Osteocyte (in vitro differentiated cells): ENCODE data around the gene FKBP6. TPM values are rescaled to one million over a fixed set of nuclear protein-coding genes. Genes with fewer than 3 reads are reported as not detected.
"Not testable (repeated sequence)": the region's sequence is repeated elsewhere in the genome, so short reads cannot be mapped to it uniquely, and the experiment has no call there.

Experiments
- DNase-seq: peaks from one replicate; pipeline ENCODE4 v3.0.0; 2021; ENCODE audit warnings: mixed read lengths; ENCODE audit not compliant: unreplicated experiment; ENCODE audit errors: extremely low spot score
- H3K27ac Mint-ChIP-seq: one replicate; pipeline ENCODE4 v1.8.0; 2021; ENCODE audit warnings: mild to moderate bottlenecking, mixed read lengths; ENCODE audit not compliant: unreplicated experiment
- H3K27me3 Mint-ChIP-seq: one replicate; pipeline ENCODE4 v1.8.0; 2021; ENCODE audit warnings: mixed read lengths; ENCODE audit not compliant: unreplicated experiment
- H3K36me3 Mint-ChIP-seq: one replicate; pipeline ENCODE4 v1.8.0; 2021; ENCODE audit warnings: mixed read lengths; ENCODE audit not compliant: unreplicated experiment
- H3K4me1 Mint-ChIP-seq: one replicate; pipeline ENCODE4 v1.8.0; 2021; ENCODE audit warnings: mixed read lengths; ENCODE audit not compliant: unreplicated experiment
- H3K4me3 Mint-ChIP-seq: one replicate; pipeline ENCODE4 v1.8.0; 2021; ENCODE audit warnings: mild to moderate bottlenecking, moderate library complexity, mixed read lengths; ENCODE audit not compliant: unreplicated experiment
- H3K9me3 Mint-ChIP-seq: one replicate; pipeline ENCODE4 v1.8.0; 2021; ENCODE audit warnings: mixed read lengths; ENCODE audit not compliant: unreplicated experiment
- CTCF ChIP-seq: fragments of 200-600 bp; sonication (generic); IDR thresholded peaks from 2 replicates; pipeline ENCODE4 v1.5.0; 2021; ENCODE audit warnings: antibody characterized with exemption, mild to moderate bottlenecking, moderate library complexity
- total RNA-seq: library from RNA; stranded (reverse); gene quantifications from 2 replicates; pipeline ENCODE4 v1.2.1, GENCODE V29; 2021

Gene FKBP6
- total RNA-seq, 1 donor from 2014 or later, result not detected

- no peaks in the 10 kb centered on the region for H3K9me3 Mint-ChIP-seq
- no peak for DNase-seq
- TF ChIP-seq CTCF, result no peak
- peaks cover 9% of the 10 kb centered on the region for H3K4me1 Mint-ChIP-seq
- no peak overlapping the region for H3K4me3 Mint-ChIP-seq
- no peaks in the 10 kb centered on the region for H3K27me3 Mint-ChIP-seq
- H3K36me3 Mint-ChIP-seq, result no peaks in the 10 kb centered on the region
- no peak overlapping the region for H3K27ac Mint-ChIP-seq
These were observed 15.0 kb upstream of the FKBP6 start for GRCh38 chr7:73312831-73313520.

GRCh38 chr7:73313521-73313906 is 14.4 kb upstream of the FKBP6 start:
- no peak overlapping the region for H3K27ac Mint-ChIP-seq
- no peaks in the 10 kb centered on the region for H3K27me3 Mint-ChIP-seq
- H3K4me1 Mint-ChIP-seq, result peaks cover 6% of the 10 kb centered on the region
- H3K36me3 Mint-ChIP-seq, result no peaks in the 10 kb centered on the region
- TF ChIP-seq CTCF, result no peak
- no peak overlapping the region for H3K4me3 Mint-ChIP-seq
- no peak for DNase-seq
- no peaks in the 10 kb centered on the region for H3K9me3 Mint-ChIP-seq

- H3K4me1 Mint-ChIP-seq, result peaks cover 2% of the 10 kb centered on the region
- H3K27ac Mint-ChIP-seq, result no peak overlapping the region
- H3K27me3 Mint-ChIP-seq, result no peaks in the 10 kb centered on the region
- H3K36me3 Mint-ChIP-seq, result no peaks in the 10 kb centered on the region
- DNase-seq, result no peak
- no peak overlapping the region for H3K4me3 Mint-ChIP-seq
- no peaks in the 10 kb centered on the region for H3K9me3 Mint-ChIP-seq
- TF ChIP-seq CTCF, result no peak
These were observed 13.7 kb upstream of the FKBP6 start for GRCh38 chr7:73314271-73314670.

GRCh38 chr7:73316521-73316920 is 11.4 kb upstream of the FKBP6 start:
- Mint-ChIP-seq H3K4me1 (no peaks in the 10 kb centered on the region), H3K27me3 (no peaks in the 10 kb centered on the region), H3K27ac (no peak overlapping the region), H3K4me3 (no peak overlapping the region), H3K9me3 (no peaks in the 10 kb centered on the region), H3K36me3 (no peaks in the 10 kb centered on the region)
- DNase-seq, result no peak
- TF ChIP-seq CTCF, result no peak

GRCh38 chr7:73318656-73319204 is 9.2 kb upstream of the FKBP6 start:
- not testable (repeated sequence) for H3K9me3 Mint-ChIP-seq, H3K4me3 Mint-ChIP-seq, H3K36me3 Mint-ChIP-seq, H3K27ac Mint-ChIP-seq, DNase-seq, H3K4me1 Mint-ChIP-seq
- peaks cover 12% of the 10 kb centered on the region for H3K27me3 Mint-ChIP-seq

GRCh38 chr7:73319541-73319940 is 8.4 kb upstream of the FKBP6 start:
- not testable (repeated sequence) for H3K4me3 Mint-ChIP-seq, H3K9me3 Mint-ChIP-seq, DNase-seq, H3K4me1 Mint-ChIP-seq, H3K27ac Mint-ChIP-seq, H3K36me3 Mint-ChIP-seq
- H3K27me3 Mint-ChIP-seq, result peaks cover 12% of the 10 kb centered on the region

- H3K4me1 Mint-ChIP-seq, H3K9me3 Mint-ChIP-seq, H3K4me3 Mint-ChIP-seq, H3K27ac Mint-ChIP-seq, H3K36me3 Mint-ChIP-seq, DNase-seq: not testable (repeated sequence)
- peaks cover 12% of the 10 kb centered on the region for H3K27me3 Mint-ChIP-seq
These were observed 8.0 kb upstream of the FKBP6 start for GRCh38 chr7:73320009-73320408.

- not testable (repeated sequence) for H3K4me3 Mint-ChIP-seq
These were observed 4.4 kb upstream of the FKBP6 start for GRCh38 chr7:73323434-73324080.

More at GRCh38 chr7:73323434-73324080, 4.4 kb upstream of the FKBP6 start:
- not testable (repeated sequence) for DNase-seq, H3K4me1 Mint-ChIP-seq, H3K9me3 Mint-ChIP-seq, H3K27ac Mint-ChIP-seq, H3K36me3 Mint-ChIP-seq
- H3K27me3 Mint-ChIP-seq, result peaks cover 12% of the 10 kb centered on the region
